Neural progenitor cell (in vitro differentiated cells): Measurements from ENCODE around the gene AGMO. TPM values are rescaled to one million over a fixed set of nuclear protein-coding genes. Genes with fewer than 3 reads are reported as not detected.

Source experiments
- DNase-seq: peaks from one replicate; pipeline ENCODE4 v3.0.0-alpha.2; 2016; ENCODE audit warnings: low spot score
- H2AFZ ChIP-seq: fragments of 200-600 bp; sonication (generic); replicated peaks from 2 replicates; pipeline ENCODE4 v1.6.1; 2016; ENCODE audit warnings: antibody characterized with exemption
- H3F3A ChIP-seq: fragments of 200-600 bp; sonication (generic); 2 replicates; pipeline ENCODE4 v1.6.1; 2016; ENCODE audit warnings: antibody characterized with exemption, low read depth
- H3K27ac ChIP-seq: fragments of 200-600 bp; sonication (generic); 2 replicates; pipeline ENCODE4 v1.5.1; 2016; ENCODE audit warnings: mild to moderate bottlenecking
- H3K27me3 ChIP-seq: fragments of 200-600 bp; sonication (generic); 2 replicates; pipeline ENCODE4 v1.6.1; 2016; ENCODE audit warnings: mild to moderate bottlenecking, moderate library complexity
- H3K36me3 ChIP-seq: fragments of 200-600 bp; sonication (generic); 2 replicates; pipeline ENCODE4 v1.5.1; 2016
- H3K4me1 ChIP-seq: fragments of 200-600 bp; sonication (generic); 2 replicates; pipeline ENCODE4 v1.6.1; 2016; ENCODE audit warnings: mixed run types
- H3K4me2 ChIP-seq: fragments of 200-600 bp; sonication (generic); 2 replicates; pipeline ENCODE4 v1.6.1; 2016
- H3K4me3 ChIP-seq: fragments of 200-600 bp; sonication (generic); 2 replicates; pipeline ENCODE4 v1.5.1; 2016
- H3K79me2 ChIP-seq: fragments of 200-600 bp; sonication (generic); 2 replicates; pipeline ENCODE4 v1.6.1; 2016; ENCODE audit warnings: low read depth
- H3K9ac ChIP-seq: fragments of 200-600 bp; sonication (generic); 2 replicates; pipeline ENCODE4 v1.6.1; 2016
- H3K9me3 ChIP-seq: fragments of 200-600 bp; sonication (generic); 2 replicates; pipeline ENCODE4 v1.5.1; 2016; ENCODE audit warnings: low read depth
- H4K20me1 ChIP-seq: fragments of 200-600 bp; sonication (generic); 2 replicates; pipeline ENCODE4 v1.6.1; 2016; ENCODE audit warnings: low read depth
- H3K27ac Mint-ChIP-seq: 3 replicates; pipeline ENCODE4 v1.8.0; 2021; ENCODE audit warnings: mixed read lengths
- H3K27me3 Mint-ChIP-seq: 2 replicates; pipeline ENCODE4 v1.8.0; 2022; ENCODE audit warnings: low read depth, mild to moderate bottlenecking, inconsistent platforms, moderate library complexity, mixed read lengths; ENCODE audit not compliant: insufficient read depth
- H3K36me3 Mint-ChIP-seq: 3 replicates; pipeline ENCODE4 v1.8.0; 2021; ENCODE audit warnings: mixed read lengths
- H3K4me1 Mint-ChIP-seq: 3 replicates; pipeline ENCODE4 v1.8.0; 2021; ENCODE audit warnings: mixed read lengths
- H3K4me3 Mint-ChIP-seq: 3 replicates; pipeline ENCODE4 v1.8.0; 2021; ENCODE audit warnings: mild to moderate bottlenecking, moderate library complexity, mixed read lengths
- H3K9me3 Mint-ChIP-seq: 3 replicates; pipeline ENCODE4 v1.8.0; 2020; ENCODE audit warnings: mixed read lengths
- EZH2 ChIP-seq: fragments of 200-600 bp; sonication (generic); IDR thresholded peaks from 2 replicates; pipeline ENCODE4 v1.6.1; 2017; ENCODE audit warnings: antibody characterized with exemption, mild to moderate bottlenecking, moderate library complexity
- EZH2phosphoT487 ChIP-seq: fragments of 200-600 bp; sonication (generic); IDR thresholded peaks from 2 replicates; pipeline ENCODE4 v1.6.1; 2017; ENCODE audit warnings: antibody characterized with exemption
- total RNA-seq: library from RNA; depleted of rRNA; stranded (reverse); fragments of >200 nt; gene quantifications from 2 replicates; pipeline ENCODE4 v1.2.3, GENCODE V29; 2015; ENCODE audit warnings: low replicate concordance
- TF ChIP-seq, protein P1 (sequence below): fragments of 200-600 bp; sonication (generic); IDR thresholded peaks from 2 replicates; pipeline ENCODE4 v1.5.1; 2017; ENCODE audit warnings: antibody characterized with exemption, mild to moderate bottlenecking

AGMO gene
- total RNA-seq, 1 donor from 2014 or later = 0.30 TPM

DNA sequence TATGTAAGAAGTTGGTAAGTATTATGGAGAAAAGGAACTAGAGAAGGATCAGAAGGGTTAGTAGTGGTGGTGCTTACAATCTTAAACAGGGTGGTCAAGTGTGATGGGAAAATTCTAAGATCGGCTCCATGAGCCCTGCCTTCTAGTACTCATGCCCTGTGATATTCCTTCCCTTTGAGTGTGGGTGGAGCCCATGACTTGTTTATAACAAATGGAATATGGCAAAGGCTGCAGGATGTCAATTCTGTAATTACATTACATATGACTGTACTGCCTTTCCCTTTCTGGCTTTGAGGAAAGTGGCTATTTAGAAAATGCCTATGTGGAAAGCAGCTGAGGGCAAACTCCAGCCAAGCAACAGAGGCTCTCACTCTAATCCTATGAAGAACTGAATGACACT is 309.6 kb downstream of the AGMO start:
- Mint-ChIP-seq H3K4me1 (no peaks in the 10 kb centered on the region), H3K4me3 (no peak overlapping the region), H3K27ac (no peak overlapping the region), H3K9me3 (peaks cover 2% of the 10 kb centered on the region), H3K36me3 (no peaks in the 10 kb centered on the region), H3K27me3 (peaks cover 3% of the 10 kb centered on the region)
- TF ChIP-seq EZH2 (no peak), EZH2phosphoT487 (no peak)
- TF ChIP-seq, protein P1, sequence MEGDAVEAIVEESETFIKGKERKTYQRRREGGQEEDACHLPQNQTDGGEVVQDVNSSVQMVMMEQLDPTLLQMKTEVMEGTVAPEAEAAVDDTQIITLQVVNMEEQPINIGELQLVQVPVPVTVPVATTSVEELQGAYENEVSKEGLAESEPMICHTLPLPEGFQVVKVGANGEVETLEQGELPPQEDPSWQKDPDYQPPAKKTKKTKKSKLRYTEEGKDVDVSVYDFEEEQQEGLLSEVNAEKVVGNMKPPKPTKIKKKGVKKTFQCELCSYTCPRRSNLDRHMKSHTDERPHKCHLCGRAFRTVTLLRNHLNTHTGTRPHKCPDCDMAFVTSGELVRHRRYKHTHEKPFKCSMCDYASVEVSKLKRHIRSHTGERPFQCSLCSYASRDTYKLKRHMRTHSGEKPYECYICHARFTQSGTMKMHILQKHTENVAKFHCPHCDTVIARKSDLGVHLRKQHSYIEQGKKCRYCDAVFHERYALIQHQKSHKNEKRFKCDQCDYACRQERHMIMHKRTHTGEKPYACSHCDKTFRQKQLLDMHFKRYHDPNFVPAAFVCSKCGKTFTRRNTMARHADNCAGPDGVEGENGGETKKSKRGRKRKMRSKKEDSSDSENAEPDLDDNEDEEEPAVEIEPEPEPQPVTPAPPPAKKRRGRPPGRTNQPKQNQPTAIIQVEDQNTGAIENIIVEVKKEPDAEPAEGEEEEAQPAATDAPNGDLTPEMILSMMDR = no peak
- H3K9me3 ChIP-seq = no peaks in the 10 kb centered on the region
- no peak overlapping the region for H3K4me3 ChIP-seq
- H3K9ac ChIP-seq = no peak overlapping the region
- no peaks in the 10 kb centered on the region for H3K4me1 ChIP-seq
- no peak overlapping the region for H3K27ac ChIP-seq
- H3F3A ChIP-seq = no peaks in the 10 kb centered on the region
- no peaks in the 10 kb centered on the region for H3K36me3 ChIP-seq
- H3K79me2 ChIP-seq = no peaks in the 10 kb centered on the region
- no peak overlapping the region for H3K4me2 ChIP-seq
- no peak for DNase-seq
- no peaks in the 10 kb centered on the region for H3K27me3 ChIP-seq
- no peak overlapping the region for H2AFZ ChIP-seq
- no peaks in the 10 kb centered on the region for H4K20me1 ChIP-seq

DNA sequence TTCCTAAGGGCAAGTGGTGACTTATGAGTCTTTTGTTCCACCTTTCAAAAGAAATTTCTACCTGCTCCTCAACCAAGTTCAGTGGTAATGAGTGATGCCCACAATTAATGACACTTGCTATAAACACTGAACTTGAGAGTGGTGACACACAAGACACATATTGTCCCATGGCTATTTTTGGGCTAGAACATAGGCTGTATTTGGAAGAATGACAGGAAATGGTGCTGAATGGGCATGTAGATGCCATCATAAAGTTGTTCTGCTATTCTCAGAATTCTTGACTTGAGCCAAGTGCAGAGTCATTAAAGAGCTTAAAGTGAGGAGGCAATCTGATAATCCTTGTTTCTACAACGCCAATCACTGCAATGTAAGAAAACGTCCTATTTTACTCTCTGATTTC is 313.3 kb downstream of the AGMO start:
- no peak for TF ChIP-seq EZH2
- no peaks in the 10 kb centered on the region for H3K27me3 Mint-ChIP-seq
- H3K36me3 Mint-ChIP-seq = no peaks in the 10 kb centered on the region
- H3K36me3 ChIP-seq = no peaks in the 10 kb centered on the region
- H3K4me1 ChIP-seq = no peaks in the 10 kb centered on the region
- no peak for DNase-seq
- H3K9me3 Mint-ChIP-seq = peaks cover 2% of the 10 kb centered on the region
- H3K4me2 ChIP-seq = no peak overlapping the region
- no peak overlapping the region for H3K9ac ChIP-seq
- no peak overlapping the region for H3K27ac ChIP-seq
- H3K4me3 ChIP-seq = no peak overlapping the region
- H3K27ac Mint-ChIP-seq = no peak overlapping the region
- no peak overlapping the region for H3K4me3 Mint-ChIP-seq
- H3K9me3 ChIP-seq = no peaks in the 10 kb centered on the region
- no peaks in the 10 kb centered on the region for H3K27me3 ChIP-seq
- H3F3A ChIP-seq = no peaks in the 10 kb centered on the region
- H4K20me1 ChIP-seq = no peaks in the 10 kb centered on the region
- no peaks in the 10 kb centered on the region for H3K79me2 ChIP-seq
- no peak overlapping the region for H2AFZ ChIP-seq
- H3K4me1 Mint-ChIP-seq = no peaks in the 10 kb centered on the region

- Histone ChIP-seq H3K27ac (no peak overlapping the region), H2AFZ (no peak overlapping the region), H3K4me1 (no peaks in the 10 kb centered on the region), H3K4me3 (no peak overlapping the region), H3K27me3 (no peaks in the 10 kb centered on the region), H4K20me1 (no peaks in the 10 kb centered on the region), H3K36me3 (no peaks in the 10 kb centered on the region), H3K4me2 (no peak overlapping the region), H3F3A (no peaks in the 10 kb centered on the region), H3K9me3 (no peaks in the 10 kb centered on the region), H3K9ac (no peak overlapping the region), H3K79me2 (no peaks in the 10 kb centered on the region)
- TF ChIP-seq EZH2phosphoT487 = no peak
- TF ChIP-seq, protein P1 = no peak
- TF ChIP-seq EZH2 = no peak
- Mint-ChIP-seq H3K4me3 (no peak overlapping the region), H3K27me3 (peaks cover 2% of the 10 kb centered on the region), H3K36me3 (no peaks in the 10 kb centered on the region), H3K4me1 (no peaks in the 10 kb centered on the region), H3K27ac (no peak overlapping the region), H3K9me3 (peaks cover 2% of the 10 kb centered on the region)
- DNase-seq = no peak
These were observed 316.0 kb downstream of the AGMO start for GRCh38 chr7:15245831-15246230.

DNA sequence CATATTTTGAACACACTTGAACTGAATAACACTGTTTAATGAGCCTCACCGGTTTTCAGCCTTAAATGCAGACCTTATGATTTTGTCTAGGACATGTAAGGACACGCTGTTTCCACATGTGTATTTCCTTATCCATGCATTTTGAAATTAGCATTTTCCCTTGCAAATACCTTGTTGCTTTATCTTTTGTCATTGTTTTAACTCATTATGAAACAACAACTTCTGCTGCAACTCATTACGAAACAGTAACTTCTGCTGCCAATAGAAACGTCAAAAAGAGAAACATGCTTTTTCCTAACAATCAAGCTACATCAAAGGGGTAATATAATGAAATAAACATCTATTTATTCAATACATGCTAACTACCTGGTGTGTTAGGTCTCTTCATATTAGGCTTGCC is 322.0 kb downstream of the AGMO start:
- Histone ChIP-seq H3K9ac (no peak overlapping the region), H3K9me3 (no peaks in the 10 kb centered on the region), H2AFZ (no peak overlapping the region), H3K36me3 (no peaks in the 10 kb centered on the region), H3F3A (no peaks in the 10 kb centered on the region), H3K4me1 (no peaks in the 10 kb centered on the region), H3K4me2 (no peak overlapping the region), H3K27ac (no peak overlapping the region), H3K4me3 (no peak overlapping the region), H4K20me1 (no peaks in the 10 kb centered on the region), H3K79me2 (no peaks in the 10 kb centered on the region), H3K27me3 (no peaks in the 10 kb centered on the region)
- H3K9me3 Mint-ChIP-seq = no peaks in the 10 kb centered on the region
- H3K4me1 Mint-ChIP-seq = no peaks in the 10 kb centered on the region
- no peaks in the 10 kb centered on the region for H3K36me3 Mint-ChIP-seq
- H3K4me3 Mint-ChIP-seq = no peak overlapping the region
- no peak overlapping the region for H3K27ac Mint-ChIP-seq
- no peak for DNase-seq
- H3K27me3 Mint-ChIP-seq = peaks cover 2% of the 10 kb centered on the region
- TF ChIP-seq EZH2 (no peak), EZH2phosphoT487 (no peak)
- TF ChIP-seq, protein P1 = no peak
